ENCODE results near the gene C1orf87. TPM values are rescaled to one million over a fixed set of nuclear protein-coding genes. Genes with fewer than 3 reads are reported as not detected.

The C1orf87 gene
- total and polyA plus RNA-seq, 2 donors (not counting 3 experiments of a cell fraction or from before 2014, with no cell fraction given): not detected

DNA sequence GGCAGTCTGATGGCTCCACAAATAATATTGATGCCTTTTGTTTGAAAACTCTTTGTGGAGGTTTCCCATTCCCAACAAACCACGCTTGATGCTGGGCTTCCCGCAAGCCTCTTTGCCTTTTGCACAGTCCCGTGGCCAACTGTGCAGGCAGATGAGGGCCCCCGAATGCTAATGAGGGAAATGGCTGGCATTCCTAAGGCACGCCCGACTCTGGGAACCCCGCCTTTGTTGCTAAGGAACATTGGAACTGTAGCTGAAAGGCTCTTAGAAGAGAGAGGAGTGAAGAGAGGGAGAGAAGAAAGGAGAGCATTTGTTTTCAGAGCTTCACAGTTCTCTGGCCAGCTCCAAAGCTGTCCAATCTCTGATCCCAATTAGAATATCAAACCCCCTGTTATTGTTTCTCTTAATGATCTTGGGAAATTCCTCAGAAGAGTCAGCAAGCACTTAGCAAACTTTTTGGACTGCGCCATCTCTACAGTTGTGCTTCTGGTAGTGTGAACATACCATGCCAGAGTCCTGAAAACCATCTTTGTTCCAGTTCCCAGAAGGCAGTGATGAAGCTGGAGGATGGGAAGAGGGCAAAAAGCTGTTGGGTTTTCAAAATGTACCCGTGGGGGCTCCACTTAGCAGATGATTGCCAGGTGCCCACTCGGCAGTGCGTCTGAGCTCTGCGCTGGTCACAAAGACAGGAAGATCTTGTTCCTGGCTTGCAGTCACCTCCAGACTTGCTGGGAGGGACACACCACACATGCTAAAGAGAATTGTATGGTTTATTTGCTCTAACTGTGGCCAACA is 86.9 kb downstream of the C1orf87 start:
- no peak for DNase-seq (ENCODE audit: low read depth, low spot score)
- ChIA-PET POLR2A (no interaction called here), CTCF (interaction anchor here (1.0 to 3.8 kb wide), 3 partner anchors 10 to 15 kb away, joined by 3 to 23 read pairs (median 17); no protein-coding TSS in a partner anchor)
- Histone ChIP-seq H3K4me3 (replicated peaks in 1 of 3; ENCODE audit: insufficient read depth in 1 of 3, low read depth in 1 of 3, low read length in 3 of 3) (no peak overlapping the region), H3K9ac (replicated peaks; ENCODE audit: extremely low read depth, insufficient read depth, low read length) (no peak overlapping the region), H3K4me2 (ENCODE audit: insufficient read depth, low read length) (no peak overlapping the region), H3K9me1 (replicated peaks; ENCODE audit: control insufficient read depth, extremely low read depth, insufficient read depth, low read length) (no peaks in the 10 kb centered on the region), H3K9me3 (replicated peaks; ENCODE audit: control insufficient read depth, insufficient read depth, low read length) (no peaks in the 10 kb centered on the region), H2AFZ (ENCODE audit: low read depth, low read length) (no peak overlapping the region), H3K27me3 (ENCODE audit: control insufficient read depth in 2 of 2, insufficient read depth in 2 of 2, low read length in 2 of 2) (peaks cover 2 to 3% of the 10 kb centered on the region in 2 experiments), H4K20me1 (replicated peaks; ENCODE audit: control insufficient read depth, extremely low read depth, insufficient read depth, low read length) (no peaks in the 10 kb centered on the region), H3K79me2 (ENCODE audit: control insufficient read depth, insufficient read depth, low read length) (no peaks in the 10 kb centered on the region), H3K27ac (ENCODE audit: insufficient read depth, low read depth, low read length) (no peak overlapping the region), H3K36me3 (ENCODE audit: control insufficient read depth in 2 of 2, extremely low read depth in 1 of 2, insufficient read depth in 2 of 2, low read length in 2 of 2) (no peaks in the 10 kb centered on the region), H3K4me1 (ENCODE audit: control insufficient read depth, extremely low read depth, insufficient read depth, low read length) (no peaks in the 10 kb centered on the region)
- no peak for TF ChIP-seq FOS (IDR thresholded peaks at IDR 0.05; ENCODE audit: borderline replicate concordance, insufficient read depth, low read length)
- TF ChIP-seq, protein P1, sequence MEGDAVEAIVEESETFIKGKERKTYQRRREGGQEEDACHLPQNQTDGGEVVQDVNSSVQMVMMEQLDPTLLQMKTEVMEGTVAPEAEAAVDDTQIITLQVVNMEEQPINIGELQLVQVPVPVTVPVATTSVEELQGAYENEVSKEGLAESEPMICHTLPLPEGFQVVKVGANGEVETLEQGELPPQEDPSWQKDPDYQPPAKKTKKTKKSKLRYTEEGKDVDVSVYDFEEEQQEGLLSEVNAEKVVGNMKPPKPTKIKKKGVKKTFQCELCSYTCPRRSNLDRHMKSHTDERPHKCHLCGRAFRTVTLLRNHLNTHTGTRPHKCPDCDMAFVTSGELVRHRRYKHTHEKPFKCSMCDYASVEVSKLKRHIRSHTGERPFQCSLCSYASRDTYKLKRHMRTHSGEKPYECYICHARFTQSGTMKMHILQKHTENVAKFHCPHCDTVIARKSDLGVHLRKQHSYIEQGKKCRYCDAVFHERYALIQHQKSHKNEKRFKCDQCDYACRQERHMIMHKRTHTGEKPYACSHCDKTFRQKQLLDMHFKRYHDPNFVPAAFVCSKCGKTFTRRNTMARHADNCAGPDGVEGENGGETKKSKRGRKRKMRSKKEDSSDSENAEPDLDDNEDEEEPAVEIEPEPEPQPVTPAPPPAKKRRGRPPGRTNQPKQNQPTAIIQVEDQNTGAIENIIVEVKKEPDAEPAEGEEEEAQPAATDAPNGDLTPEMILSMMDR (IDR thresholded peaks at IDR 0.05; ENCODE audit: extremely low read depth in 1 of 2, insufficient read depth in 1 of 2, low read depth in 1 of 2, low read length in 2 of 2): no peak
- no peak for TF ChIP-seq JUN (IDR thresholded peaks at IDR 0.05; ENCODE audit: borderline replicate concordance, insufficient read depth, insufficient read length, low read depth)
- TF ChIP-seq MAX (IDR thresholded peaks at IDR 0.05; ENCODE audit: insufficient read depth, insufficient read length): no peak
- no peak for TF ChIP-seq GATA2 (IDR thresholded peaks at IDR 0.05; ENCODE audit: insufficient read depth, insufficient read length, low read depth, low read length)
- dilution Hi-C loops (cut with MboI; ENCODE audit: extremely low pct_ligation_motif_present, low sequenced_read_pairs) (no loop called here), intact Hi-C loops (cut with micrococcal nuclease) (no loop called here)
- BruUV-seq (replicated peaks): no TSS peak
- no peak for FAIRE-seq

Measured in endothelial cell of umbilical vein (primary cell).